Measurements from ENCODE around the gene RFX3.
A peak's percentile ranks its signal among the peaks of the same experiment; 100 is the strongest.

DNA sequence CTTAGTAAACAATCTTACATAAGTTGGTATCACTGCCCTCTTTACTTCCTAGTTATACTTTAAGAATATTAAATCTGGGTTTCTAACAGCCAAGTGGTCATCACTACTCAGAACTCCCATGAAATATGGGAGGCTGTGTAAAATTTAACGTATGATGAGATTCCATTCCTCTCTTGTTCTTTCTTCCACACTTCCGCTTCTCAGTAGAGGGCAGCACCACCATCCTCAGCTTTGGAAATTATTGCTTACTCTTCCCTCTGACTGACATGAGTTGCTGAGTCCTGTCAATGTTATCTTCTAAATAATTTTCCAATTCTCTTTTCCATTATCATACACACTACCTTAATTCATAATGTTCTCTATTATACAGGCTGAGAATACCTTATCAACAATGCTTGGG, 194.0 kb downstream of the RFX3 start:
- no peak for TF ChIP-seq EZH2 (IDR thresholded peaks at IDR 0.05; ENCODE audit: borderline replicate concordance, low read length)
- TF ChIP-seq, protein P1, sequence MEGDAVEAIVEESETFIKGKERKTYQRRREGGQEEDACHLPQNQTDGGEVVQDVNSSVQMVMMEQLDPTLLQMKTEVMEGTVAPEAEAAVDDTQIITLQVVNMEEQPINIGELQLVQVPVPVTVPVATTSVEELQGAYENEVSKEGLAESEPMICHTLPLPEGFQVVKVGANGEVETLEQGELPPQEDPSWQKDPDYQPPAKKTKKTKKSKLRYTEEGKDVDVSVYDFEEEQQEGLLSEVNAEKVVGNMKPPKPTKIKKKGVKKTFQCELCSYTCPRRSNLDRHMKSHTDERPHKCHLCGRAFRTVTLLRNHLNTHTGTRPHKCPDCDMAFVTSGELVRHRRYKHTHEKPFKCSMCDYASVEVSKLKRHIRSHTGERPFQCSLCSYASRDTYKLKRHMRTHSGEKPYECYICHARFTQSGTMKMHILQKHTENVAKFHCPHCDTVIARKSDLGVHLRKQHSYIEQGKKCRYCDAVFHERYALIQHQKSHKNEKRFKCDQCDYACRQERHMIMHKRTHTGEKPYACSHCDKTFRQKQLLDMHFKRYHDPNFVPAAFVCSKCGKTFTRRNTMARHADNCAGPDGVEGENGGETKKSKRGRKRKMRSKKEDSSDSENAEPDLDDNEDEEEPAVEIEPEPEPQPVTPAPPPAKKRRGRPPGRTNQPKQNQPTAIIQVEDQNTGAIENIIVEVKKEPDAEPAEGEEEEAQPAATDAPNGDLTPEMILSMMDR (IDR thresholded peaks at IDR 0.05; ENCODE audit: low read length) = peak; percentile 39; the same call in 1 of the 2 replicates

Measured in OCI-LY1 (cell line).